Ammon's horn (tissue), 1 donor: ENCODE data around the gene PHC3.
"Not testable (repeated sequence)": the region's sequence is repeated elsewhere in the genome, so short reads cannot be mapped to it uniquely, and the experiment has no call there.

ENCODE experiments used
- DNase-seq: peaks from one replicate; pipeline ENCODE4 v3.0.0-alpha.2; 2016; ENCODE audit warnings: low spot score

Gene PHC3

DNA sequence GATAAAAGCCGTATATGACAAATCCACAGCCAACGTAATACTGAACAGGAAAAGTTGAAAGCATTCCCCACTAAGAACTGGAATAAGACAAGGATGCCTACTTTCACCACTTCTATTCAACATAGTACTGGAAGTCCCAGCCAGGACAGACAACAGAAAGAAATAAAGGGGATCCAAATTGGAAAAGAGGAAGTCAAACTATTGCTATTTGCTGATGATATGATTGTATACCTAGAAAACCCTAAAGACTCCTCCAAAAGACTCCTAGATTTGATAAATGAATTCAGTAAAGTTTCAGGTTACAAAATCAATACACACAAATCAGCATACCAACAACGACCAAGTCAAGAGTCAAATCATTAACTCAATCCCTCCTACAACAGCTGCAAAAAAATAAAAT, 14.2 kb upstream of the PHC3 start:
- DNase-seq = not testable (repeated sequence)

DNA sequence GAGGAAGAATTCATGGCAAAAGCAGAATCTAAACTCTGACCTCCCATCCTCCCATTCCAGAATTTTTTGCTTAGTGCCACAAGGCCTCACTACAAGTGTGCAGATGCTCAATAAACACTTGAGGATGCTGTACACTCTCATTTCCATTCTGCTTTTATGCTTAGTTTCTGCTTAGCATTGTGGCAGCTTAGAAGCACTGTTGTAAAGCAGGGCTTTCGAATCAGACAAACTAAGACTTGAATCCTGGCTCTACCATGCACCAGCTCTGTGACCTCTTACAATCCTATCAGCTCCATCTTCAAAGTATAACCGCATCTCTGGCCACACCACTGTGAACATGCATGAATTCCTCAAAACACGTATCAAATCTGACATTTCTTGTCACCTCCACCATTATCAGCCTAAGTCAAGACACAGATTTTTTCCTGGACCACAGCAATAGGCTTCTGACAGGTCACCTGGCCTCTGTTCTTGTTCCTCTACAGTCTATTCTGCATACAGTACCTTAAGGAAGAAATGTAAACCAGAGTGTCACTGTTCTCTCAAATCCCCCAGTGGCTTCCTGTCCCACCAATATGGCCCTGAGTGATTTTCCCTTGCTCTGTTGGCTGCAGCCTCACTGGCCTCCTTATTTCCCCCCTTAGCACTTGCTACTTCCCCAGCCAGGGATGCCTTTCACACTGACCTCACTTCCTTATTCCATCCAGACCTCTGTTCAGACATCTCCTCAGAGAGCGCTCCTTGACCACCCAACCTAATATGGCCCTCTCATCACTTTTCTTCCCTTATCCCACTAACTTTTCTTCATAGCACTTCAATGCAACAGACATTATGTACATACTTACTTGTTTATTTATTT, 8.1 kb upstream of the PHC3 start:
- DNase-seq = peak; percentile 14

- DNase-seq = peak; percentile 7
Observed at GRCh38 chr3:170180079-170180907, 1.2 kb downstream of the PHC3 start.

DNA sequence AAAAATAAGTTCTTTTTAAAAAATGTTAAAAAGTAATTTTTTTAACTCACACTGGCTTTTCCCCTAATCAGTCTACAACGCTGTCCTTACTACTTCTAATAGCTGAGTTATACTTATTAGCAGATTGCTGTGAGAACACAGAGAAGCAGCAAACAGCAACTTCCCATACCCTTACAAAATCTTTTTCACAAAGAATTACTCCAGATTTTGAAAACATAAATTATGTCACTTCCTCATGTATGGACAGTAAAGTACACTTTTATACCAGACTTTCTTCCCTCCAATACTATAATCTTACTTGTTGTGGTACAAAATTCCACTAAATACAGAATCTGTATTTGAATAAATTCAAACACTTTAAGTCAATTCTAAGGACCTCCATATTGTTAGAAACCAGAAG, 2.1 kb downstream of the PHC3 start:
- DNase-seq = no peak

- DNase-seq = no peak
Observed at GRCh38 chr3:170178651-170179050, 2.9 kb downstream of the PHC3 start.

DNA sequence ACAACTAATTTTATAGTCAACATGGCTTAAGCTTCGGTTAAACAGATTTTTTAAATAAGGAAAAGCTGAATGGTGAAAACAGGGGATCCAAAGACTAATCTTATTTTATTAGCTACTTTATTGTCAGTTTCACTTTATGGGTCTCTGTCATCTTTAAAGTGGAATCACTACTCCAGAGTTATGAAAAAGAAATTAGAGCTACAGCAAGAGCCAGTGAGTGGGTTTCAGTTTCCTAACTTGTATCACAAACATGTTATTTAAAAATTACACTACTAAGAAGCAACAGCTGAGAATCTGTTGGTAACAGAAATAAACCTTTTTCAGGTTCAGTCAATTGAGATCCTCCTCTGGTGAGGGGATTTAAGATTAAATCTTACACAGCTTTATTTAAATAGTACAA, 10.0 kb downstream of the PHC3 start:
- DNase-seq = no peak

DNA sequence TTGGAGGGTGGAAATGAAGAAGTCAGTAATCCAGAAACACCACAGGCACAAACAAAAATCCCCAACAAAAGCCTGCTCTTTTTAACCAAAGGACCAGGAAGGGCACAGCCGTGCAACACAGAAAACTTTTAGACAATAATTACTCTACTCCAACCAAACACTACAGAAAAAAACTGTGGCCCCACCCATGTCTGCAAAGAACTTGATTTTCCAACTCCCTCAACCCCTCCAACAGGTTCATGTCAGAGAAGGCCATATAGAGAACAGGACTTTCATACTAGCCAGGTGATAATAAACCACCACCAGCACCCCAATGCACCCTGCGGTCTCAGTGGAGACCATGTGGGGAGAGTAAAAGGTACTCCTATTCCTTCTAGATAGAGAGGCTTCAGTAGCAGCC, 16.8 kb downstream of the PHC3 start:
- DNase-seq = no peak

- no peak for DNase-seq
Observed at GRCh38 chr3:170163956-170164645, 17.4 kb downstream of the PHC3 start.

- no peak for DNase-seq
Observed at GRCh38 chr3:170162630-170163029, 18.9 kb downstream of the PHC3 start.

GRCh38 chr3:170162052-170162451, 19.5 kb downstream of the PHC3 start:
- no peak for DNase-seq

DNA sequence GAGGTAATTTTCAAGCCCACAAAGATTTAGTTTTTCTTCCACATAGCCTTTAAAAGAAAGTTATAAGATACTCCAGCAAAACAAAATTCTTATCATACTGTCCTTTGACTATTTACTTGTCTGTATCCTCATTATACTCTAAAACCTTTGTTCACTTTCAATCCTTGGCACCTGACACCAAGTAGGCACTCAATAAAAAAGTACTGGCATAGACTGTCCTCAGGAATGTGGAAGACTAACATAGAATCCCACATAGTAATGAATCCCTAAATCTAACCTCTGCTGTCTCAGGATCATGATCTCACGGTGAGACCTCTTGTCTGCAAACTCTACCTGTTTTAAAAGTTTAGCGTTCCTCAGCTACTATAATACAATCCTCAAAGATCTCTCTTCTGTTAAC, 21.6 kb downstream of the PHC3 start:
- no peak for DNase-seq

- no peak for DNase-seq
Observed at GRCh38 chr3:170159459-170159858, 22.1 kb downstream of the PHC3 start.

- DNase-seq = no peak
Observed at GRCh38 chr3:170155604-170156003, 25.9 kb downstream of the PHC3 start.

DNA sequence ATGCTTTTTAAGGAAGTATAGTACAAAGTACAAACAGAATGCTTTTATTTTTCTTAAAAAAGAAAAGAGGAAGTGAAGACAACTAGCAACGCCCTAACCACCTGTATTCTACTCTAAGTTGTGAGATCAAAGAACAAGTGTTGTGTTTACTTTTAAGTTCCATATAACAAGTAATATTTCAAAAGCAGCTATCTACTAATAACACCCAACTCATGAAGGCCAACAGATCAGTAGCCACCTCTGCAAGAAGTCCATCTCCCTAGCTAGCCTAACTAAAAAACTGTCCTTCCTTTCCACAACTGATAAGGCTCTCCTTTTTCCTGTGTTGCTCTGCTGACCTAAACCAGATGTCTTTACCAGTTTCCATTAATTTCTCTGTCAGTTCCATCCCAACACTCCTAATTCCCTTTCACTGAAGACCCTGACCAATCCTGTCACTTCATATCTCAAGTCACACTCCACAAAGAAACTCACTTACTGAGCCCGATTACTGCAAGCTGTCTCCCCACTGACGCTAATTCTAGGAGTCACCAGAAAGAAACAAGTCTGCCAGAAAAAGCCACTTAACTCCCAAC, 26.9 kb downstream of the PHC3 start:
- no peak for DNase-seq

DNA sequence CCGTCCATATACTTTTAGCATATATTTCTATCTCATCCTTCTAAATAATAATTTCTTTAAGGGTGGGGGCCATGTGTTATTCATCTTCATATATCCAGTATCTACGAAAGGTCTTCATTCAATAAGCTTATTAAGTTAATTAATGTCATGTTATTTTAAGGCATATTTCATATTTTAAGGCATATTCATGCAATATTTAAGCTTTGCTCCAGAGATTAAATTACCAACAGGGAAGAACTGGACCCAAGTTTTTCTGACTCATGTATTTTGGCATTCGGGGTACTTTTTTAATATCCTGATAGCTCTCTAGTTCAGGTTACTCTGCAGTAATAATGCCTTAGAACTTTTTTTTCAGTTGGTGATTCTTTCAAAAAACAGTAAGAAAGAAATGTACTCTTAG, 27.4 kb downstream of the PHC3 start:
- no peak for DNase-seq

DNA sequence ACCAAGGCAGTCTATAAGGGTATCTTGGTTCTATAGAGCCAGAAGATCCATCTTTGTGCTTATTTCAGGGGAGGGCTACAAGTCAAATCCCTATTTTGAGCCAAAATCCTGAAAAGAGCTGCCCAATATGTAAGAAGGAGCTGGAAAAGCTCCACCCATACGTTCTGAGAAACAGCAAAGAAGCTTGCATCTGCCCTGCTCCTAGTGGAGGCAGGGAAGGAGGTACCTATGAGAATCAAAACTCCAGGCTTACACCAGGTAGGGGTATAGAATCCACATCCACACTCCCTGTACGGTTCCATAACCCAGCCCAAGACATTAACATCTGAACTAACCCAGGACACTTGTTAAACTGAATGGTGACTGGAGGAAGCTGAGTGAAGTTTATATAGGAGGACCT, 30.0 kb downstream of the PHC3 start:
- no peak for DNase-seq

DNA sequence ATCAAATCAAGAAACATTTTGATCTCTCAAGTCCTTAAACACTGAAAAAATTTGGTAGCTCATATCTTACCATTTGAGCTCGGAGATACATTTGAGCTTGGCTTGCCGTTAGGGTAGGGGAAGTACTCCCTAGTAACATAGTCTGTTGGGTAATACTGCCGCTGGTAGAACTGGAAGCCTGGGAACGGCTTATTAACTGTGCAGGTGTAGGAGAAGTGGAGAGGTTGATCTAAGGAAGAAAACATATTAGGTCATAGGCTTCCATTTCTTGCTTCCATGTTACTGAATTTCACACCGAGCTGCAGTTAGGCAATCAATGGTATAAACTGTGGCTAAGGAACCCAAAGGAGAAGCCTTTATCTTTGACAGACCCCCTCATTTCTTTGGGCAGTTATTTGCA, 32.5 kb downstream of the PHC3 start:
- DNase-seq = no peak

GRCh38 chr3:170145278-170145677, 36.3 kb downstream of the PHC3 start:
- DNase-seq = no peak

GRCh38 chr3:170144437-170144843, 37.1 kb downstream of the PHC3 start:
- no peak for DNase-seq

GRCh38 chr3:170142373-170142772, 39.2 kb downstream of the PHC3 start:
- DNase-seq = no peak

GRCh38 chr3:170137986-170138385, 43.5 kb downstream of the PHC3 start:
- DNase-seq = no peak

DNA sequence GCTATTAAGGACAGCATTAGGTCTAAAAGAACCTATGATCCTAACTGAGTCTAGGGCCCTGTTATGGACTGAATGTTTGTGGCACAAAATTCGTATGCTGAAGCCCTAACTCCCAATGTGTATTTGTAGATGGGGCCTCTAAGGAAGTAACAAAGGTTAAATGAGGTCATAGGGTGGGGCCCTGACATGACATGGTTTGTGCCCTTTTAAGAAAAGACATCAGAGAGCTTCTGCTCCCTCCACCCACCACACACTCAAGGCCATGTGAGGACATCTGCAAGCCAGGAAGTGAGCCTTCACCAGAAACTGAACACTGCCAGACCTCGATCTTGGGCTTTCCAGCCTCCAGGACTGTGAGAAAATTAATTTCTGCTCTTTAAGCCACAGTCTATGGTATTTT, 49.2 kb downstream of the PHC3 start:
- no peak for DNase-seq
